Subcutaneous adipose tissue (tissue), 4 donors: ENCODE results near the gene FBLIM1. TPM values are rescaled to one million over a fixed set of nuclear protein-coding genes. Genes with fewer than 3 reads are reported as not detected.
"Not testable (repeated sequence)": the region's sequence is repeated elsewhere in the genome, so short reads cannot be mapped to it uniquely, and the experiment has no call there.

ENCODE experiments used
- total RNA-seq, 4 donors: library from RNA; depleted of rRNA; stranded (reverse); fragments of >200 nt; gene quantifications; one replicate each; pipeline ENCODE4 v1.1.0, GENCODE V29; 2016
- TF ChIP-seq, protein P1 (sequence below): fragments of 450-650 bp; IDR thresholded peaks from one replicate; pipeline ENCODE4 v1.5.1; 2016; ENCODE audit warnings: low read depth, mild to moderate bottlenecking, control low read depth, antibody characterized with exemption, moderate library complexity

Gene FBLIM1
- total RNA-seq, 4 donors from 2014 or later, result 5.1 to 21.9 (median 14.9) TPM

DNA sequence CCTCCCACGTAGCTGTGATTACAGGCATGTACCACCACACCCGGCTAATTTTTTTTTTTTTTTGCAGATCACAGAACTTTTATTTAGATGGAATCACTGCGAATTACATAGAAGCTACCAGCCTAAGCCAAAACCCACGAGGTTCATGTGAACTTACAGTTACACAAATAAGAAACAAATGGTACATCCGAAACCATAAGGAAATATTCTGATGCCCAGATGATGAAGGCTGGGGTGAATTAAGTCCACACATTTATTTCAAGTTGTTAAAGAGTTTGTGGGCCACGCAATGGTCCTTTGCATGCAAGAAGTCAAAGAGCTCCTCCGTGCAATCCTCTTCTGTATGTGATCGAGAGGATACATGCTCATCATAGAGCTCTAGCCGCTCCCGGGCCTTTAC is 48.5 kb downstream of the FBLIM1 start:
- TF ChIP-seq, protein P1, sequence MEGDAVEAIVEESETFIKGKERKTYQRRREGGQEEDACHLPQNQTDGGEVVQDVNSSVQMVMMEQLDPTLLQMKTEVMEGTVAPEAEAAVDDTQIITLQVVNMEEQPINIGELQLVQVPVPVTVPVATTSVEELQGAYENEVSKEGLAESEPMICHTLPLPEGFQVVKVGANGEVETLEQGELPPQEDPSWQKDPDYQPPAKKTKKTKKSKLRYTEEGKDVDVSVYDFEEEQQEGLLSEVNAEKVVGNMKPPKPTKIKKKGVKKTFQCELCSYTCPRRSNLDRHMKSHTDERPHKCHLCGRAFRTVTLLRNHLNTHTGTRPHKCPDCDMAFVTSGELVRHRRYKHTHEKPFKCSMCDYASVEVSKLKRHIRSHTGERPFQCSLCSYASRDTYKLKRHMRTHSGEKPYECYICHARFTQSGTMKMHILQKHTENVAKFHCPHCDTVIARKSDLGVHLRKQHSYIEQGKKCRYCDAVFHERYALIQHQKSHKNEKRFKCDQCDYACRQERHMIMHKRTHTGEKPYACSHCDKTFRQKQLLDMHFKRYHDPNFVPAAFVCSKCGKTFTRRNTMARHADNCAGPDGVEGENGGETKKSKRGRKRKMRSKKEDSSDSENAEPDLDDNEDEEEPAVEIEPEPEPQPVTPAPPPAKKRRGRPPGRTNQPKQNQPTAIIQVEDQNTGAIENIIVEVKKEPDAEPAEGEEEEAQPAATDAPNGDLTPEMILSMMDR, result no peak

DNA sequence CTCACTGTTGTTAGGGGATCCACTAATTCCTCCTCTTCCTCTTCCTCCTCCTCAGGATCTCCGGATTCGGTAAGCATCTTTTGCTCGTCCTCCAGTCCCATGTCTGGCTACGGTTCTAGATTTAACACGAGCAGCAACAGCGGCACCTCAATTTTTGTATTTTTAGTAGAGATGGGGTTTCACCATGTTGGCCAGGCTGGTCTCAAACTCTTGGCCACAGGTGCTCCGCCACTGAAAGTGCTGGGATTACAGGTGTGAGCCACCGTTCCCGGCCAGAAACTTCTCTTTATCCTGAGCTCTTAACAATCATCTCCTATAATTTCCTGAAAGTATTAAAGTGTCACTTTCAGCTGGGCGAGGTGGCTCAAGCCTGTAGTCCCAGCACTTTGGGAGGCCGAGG is 49.0 kb downstream of the FBLIM1 start, which contains the start of gene UQCRHL:
Gene UQCRHL (minus strand): TSS at position 101 of the 400 bp plus-strand sequence. CDS start 0 bp downstream, at position 101.
- TF ChIP-seq, protein P1, result not testable (repeated sequence)

DNA sequence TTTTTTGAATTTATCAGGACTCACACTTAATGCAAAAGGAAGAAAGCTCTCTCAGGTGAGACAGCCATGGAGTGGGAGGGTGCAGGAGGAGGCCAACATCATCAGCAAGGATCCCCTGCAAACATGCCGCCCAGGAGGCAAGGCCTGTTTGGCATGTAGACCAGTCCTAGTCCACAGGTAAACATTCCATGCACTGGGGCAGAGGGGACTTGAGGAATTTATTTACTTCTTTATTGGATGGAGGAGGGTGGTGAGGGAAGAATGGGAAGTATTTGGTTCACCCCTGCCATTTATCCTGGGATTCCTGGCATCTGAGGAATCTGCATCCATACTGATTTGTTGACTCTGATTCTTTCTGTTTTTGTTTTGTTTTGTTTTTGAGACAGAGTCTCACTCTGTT is 50.4 kb downstream of the FBLIM1 start:
- TF ChIP-seq, protein P1, result no peak

DNA sequence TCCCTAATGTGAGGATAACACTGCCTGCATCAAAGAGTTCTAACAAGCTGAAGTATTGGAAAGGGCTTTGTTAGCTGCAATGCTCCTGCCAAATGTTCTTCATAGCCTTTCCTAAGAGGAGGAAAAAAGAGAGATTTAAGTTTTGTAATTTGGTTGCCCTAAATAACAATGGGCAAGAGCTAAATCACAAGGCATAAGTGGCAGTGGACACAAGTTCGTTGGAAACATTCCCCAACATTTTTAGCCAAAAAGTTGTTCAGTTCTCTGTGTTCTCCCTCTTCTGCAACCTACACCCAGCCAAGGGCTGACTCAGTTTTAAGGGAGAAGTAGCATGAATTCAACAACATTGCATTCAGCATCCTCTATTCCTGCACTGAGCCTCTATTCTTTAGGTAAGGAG is 51.5 kb downstream of the FBLIM1 start:
- TF ChIP-seq, protein P1, result no peak

DNA sequence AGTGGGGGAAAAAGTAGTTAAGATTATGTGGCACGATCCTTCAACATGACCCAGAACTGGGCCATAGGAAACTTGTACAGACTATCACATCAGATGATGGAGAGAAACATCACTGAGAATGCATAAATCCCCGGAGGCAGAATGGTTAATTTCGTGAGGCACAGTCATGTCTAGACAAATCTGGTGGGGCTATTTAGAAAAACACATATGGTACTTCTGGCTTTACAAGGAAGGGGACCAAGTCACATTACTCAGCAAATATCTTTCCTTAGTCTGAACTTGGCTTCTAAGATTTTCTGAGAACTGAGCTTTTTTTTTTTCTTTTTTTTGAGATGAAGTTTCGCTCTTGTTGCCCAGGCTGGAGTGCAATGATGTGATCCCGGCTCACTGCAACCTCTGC is 58.1 kb downstream of the FBLIM1 start:
- TF ChIP-seq, protein P1, result no peak

DNA sequence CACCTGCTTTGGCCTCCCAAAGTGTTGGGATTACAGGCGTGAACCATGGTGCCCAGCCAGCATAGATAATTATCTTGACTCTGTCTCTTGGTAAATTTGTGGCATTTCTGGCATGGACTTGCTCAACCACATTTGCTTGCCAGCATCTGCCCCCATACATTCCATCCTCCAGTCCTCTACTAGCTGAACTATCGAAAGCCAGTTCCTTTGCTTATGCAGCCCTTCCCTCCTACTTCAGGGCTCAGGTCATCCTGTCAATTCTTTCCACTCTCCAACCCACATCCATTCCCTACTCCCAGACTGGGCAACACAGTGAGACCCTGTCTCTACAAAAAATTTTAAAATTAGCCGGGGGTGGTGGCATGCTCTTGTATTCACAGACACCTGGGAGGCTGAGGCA is 61.9 kb downstream of the FBLIM1 start:
- TF ChIP-seq, protein P1, result no peak

DNA sequence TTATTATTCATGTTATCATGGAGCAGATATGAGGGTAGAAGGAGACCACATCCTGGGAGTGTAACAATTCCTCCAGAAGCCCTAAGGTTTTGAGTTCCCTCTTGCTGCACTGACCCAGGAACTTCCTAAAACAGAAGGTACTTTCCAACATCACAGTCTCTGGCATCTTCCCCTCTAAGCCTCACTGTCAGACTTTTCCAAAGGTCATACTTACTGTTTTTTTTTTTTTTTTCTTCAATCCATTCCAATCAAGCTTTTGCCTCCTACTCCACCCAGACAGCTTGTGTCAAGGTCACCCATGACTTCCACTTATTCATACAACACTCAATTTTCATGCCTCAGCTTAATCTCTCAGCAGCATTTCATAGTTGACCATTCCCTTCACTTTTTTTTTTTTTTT is 67.2 kb downstream of the FBLIM1 start:
- TF ChIP-seq, protein P1, result no peak
